Activated CD8-positive, alpha-beta memory T cell treated with anti-CD3 and anti-CD28 coated beads, Interleukin-2, amount 10 ng/mL, durations not matched to agents 7 days and 5 days (primary cell): ENCODE measurements around the gene KIF6. TPM values are rescaled to one million over a fixed set of nuclear protein-coding genes. Genes with fewer than 3 reads are reported as not detected.

Source experiments
- ATAC-seq: fragments of 150-1000 bp; cut with Tn5 transposase; one replicate; pipeline ENCODE4 v1.10.0; 2021; ENCODE audit warnings: moderate library complexity
- CTCF ChIA-PET: fragments of 350-600 bp; sonication (Branson Sonifier 250); formaldehyde crosslinking; loops from one replicate; lab custom pipeline; 2021; ENCODE audit warnings: antibody characterized with exemption; lab: Charles Lee
- DNase-seq: peaks from one replicate; pipeline ENCODE4 v3.0.0-alpha.2; 2020
- H3K27ac Mint-ChIP-seq: one replicate; pipeline ENCODE4 v1.8.0; 2021; ENCODE audit warnings: mild to moderate bottlenecking, mixed read lengths
- H3K27me3 Mint-ChIP-seq: one replicate; pipeline ENCODE4 v1.8.0; 2021; ENCODE audit warnings: mixed read lengths
- H3K36me3 Mint-ChIP-seq: one replicate; pipeline ENCODE4 v1.8.0; 2021; ENCODE audit warnings: mild to moderate bottlenecking, mixed read lengths
- H3K4me1 Mint-ChIP-seq: one replicate; pipeline ENCODE4 v1.8.0; 2021; ENCODE audit warnings: mixed read lengths
- H3K4me3 Mint-ChIP-seq: one replicate; pipeline ENCODE4 v1.8.0; 2021; ENCODE audit warnings: mild to moderate bottlenecking, moderate library complexity, mixed read lengths
- H3K9me3 Mint-ChIP-seq: one replicate; pipeline ENCODE4 v1.8.0; 2022; ENCODE audit warnings: low read depth, mixed read lengths
- total RNA-seq, 2 experiments: library from RNA; stranded (reverse); gene quantifications; one replicate each; pipeline ENCODE4 v1.2.3, GENCODE V29; 2021

Gene KIF6
- total RNA-seq, 2 experiments from 2014 or later, result not detected

GRCh38 chr6:39617520-39617919, 107.7 kb downstream of the KIF6 start:
- H3K27me3 Mint-ChIP-seq, result peaks cover 7% of the 10 kb centered on the region
- no peaks in the 10 kb centered on the region for H3K4me1 Mint-ChIP-seq
- CTCF ChIA-PET, result no interaction called here
- no peaks in the 10 kb centered on the region for H3K36me3 Mint-ChIP-seq
- ATAC-seq, result no peak
- no peaks in the 10 kb centered on the region for H3K9me3 Mint-ChIP-seq
- H3K4me3 Mint-ChIP-seq, result no peak overlapping the region
- no peak for DNase-seq
- H3K27ac Mint-ChIP-seq, result no peak overlapping the region

GRCh38 chr6:39617026-39617425, 108.2 kb downstream of the KIF6 start:
- Mint-ChIP-seq H3K4me1 (no peaks in the 10 kb centered on the region), H3K27ac (no peak overlapping the region), H3K36me3 (no peaks in the 10 kb centered on the region), H3K9me3 (no peaks in the 10 kb centered on the region), H3K4me3 (no peak overlapping the region), H3K27me3 (peaks cover 7% of the 10 kb centered on the region)
- CTCF ChIA-PET, result no interaction called here
- ATAC-seq (no peak), DNase-seq (no peak)

GRCh38 chr6:39615622-39616021, 109.6 kb downstream of the KIF6 start:
- H3K4me1 Mint-ChIP-seq, result no peaks in the 10 kb centered on the region
- DNase-seq (no peak), ATAC-seq (no peak)
- H3K4me3 Mint-ChIP-seq, result no peak overlapping the region
- no peak overlapping the region for H3K27ac Mint-ChIP-seq
- no peaks in the 10 kb centered on the region for H3K36me3 Mint-ChIP-seq
- CTCF ChIA-PET, result no interaction called here
- H3K9me3 Mint-ChIP-seq, result no peaks in the 10 kb centered on the region
- H3K27me3 Mint-ChIP-seq, result peaks cover 7% of the 10 kb centered on the region

GRCh38 chr6:39614393-39614950, 110.7 kb downstream of the KIF6 start:
- CTCF ChIA-PET, result no interaction called here
- no peaks in the 10 kb centered on the region for H3K4me1 Mint-ChIP-seq
- H3K4me3 Mint-ChIP-seq, result no peak overlapping the region
- H3K9me3 Mint-ChIP-seq, result no peaks in the 10 kb centered on the region
- H3K27me3 Mint-ChIP-seq, result peaks cover 7% of the 10 kb centered on the region
- DNase-seq (no peak), ATAC-seq (no peak)
- H3K27ac Mint-ChIP-seq, result no peak overlapping the region
- H3K36me3 Mint-ChIP-seq, result no peaks in the 10 kb centered on the region

GRCh38 chr6:39610221-39610620, 115.0 kb downstream of the KIF6 start:
- ATAC-seq (no peak), DNase-seq (no peak)
- peaks cover 12% of the 10 kb centered on the region for H3K27me3 Mint-ChIP-seq
- H3K4me3 Mint-ChIP-seq, result no peak overlapping the region
- no peaks in the 10 kb centered on the region for H3K36me3 Mint-ChIP-seq
- no peaks in the 10 kb centered on the region for H3K4me1 Mint-ChIP-seq
- H3K9me3 Mint-ChIP-seq, result no peaks in the 10 kb centered on the region
- no peak overlapping the region for H3K27ac Mint-ChIP-seq
- CTCF ChIA-PET, result no interaction called here

- no peaks in the 10 kb centered on the region for H3K4me1 Mint-ChIP-seq
- H3K4me3 Mint-ChIP-seq, result no peak overlapping the region
- DNase-seq (no peak), ATAC-seq (no peak)
- H3K27ac Mint-ChIP-seq, result no peak overlapping the region
- H3K27me3 Mint-ChIP-seq, result peaks cover 11% of the 10 kb centered on the region
- H3K9me3 Mint-ChIP-seq, result no peaks in the 10 kb centered on the region
- no peaks in the 10 kb centered on the region for H3K36me3 Mint-ChIP-seq
- CTCF ChIA-PET, result no interaction called here
These were observed 116.4 kb downstream of the KIF6 start for GRCh38 chr6:39608652-39609345.

- H3K27me3 Mint-ChIP-seq, result peaks cover 6% of the 10 kb centered on the region
- no peak overlapping the region for H3K27ac Mint-ChIP-seq
- CTCF ChIA-PET, result no interaction called here
- H3K4me3 Mint-ChIP-seq, result no peak overlapping the region
- no peaks in the 10 kb centered on the region for H3K36me3 Mint-ChIP-seq
- no peaks in the 10 kb centered on the region for H3K9me3 Mint-ChIP-seq
- no peak for ATAC-seq
- no peak for DNase-seq
- no peaks in the 10 kb centered on the region for H3K4me1 Mint-ChIP-seq
These were observed 122.3 kb downstream of the KIF6 start for GRCh38 chr6:39602601-39603519.

GRCh38 chr6:39599973-39600372, 125.2 kb downstream of the KIF6 start:
- ATAC-seq, result no peak
- H3K27me3 Mint-ChIP-seq, result no peaks in the 10 kb centered on the region
- H3K4me1 Mint-ChIP-seq, result no peaks in the 10 kb centered on the region
- no peak for DNase-seq
- no peak overlapping the region for H3K4me3 Mint-ChIP-seq
- H3K27ac Mint-ChIP-seq, result no peak overlapping the region
- H3K36me3 Mint-ChIP-seq, result no peaks in the 10 kb centered on the region
- CTCF ChIA-PET, result no interaction called here
- H3K9me3 Mint-ChIP-seq, result no peaks in the 10 kb centered on the region

GRCh38 chr6:39599341-39599740, 125.9 kb downstream of the KIF6 start:
- CTCF ChIA-PET, result no interaction called here
- ATAC-seq (no peak), DNase-seq (no peak)
- no peak overlapping the region for H3K27ac Mint-ChIP-seq
- H3K36me3 Mint-ChIP-seq, result no peaks in the 10 kb centered on the region
- H3K9me3 Mint-ChIP-seq, result no peaks in the 10 kb centered on the region
- H3K27me3 Mint-ChIP-seq, result no peaks in the 10 kb centered on the region
- H3K4me3 Mint-ChIP-seq, result no peak overlapping the region
- no peaks in the 10 kb centered on the region for H3K4me1 Mint-ChIP-seq

- Mint-ChIP-seq H3K36me3 (no peaks in the 10 kb centered on the region), H3K4me3 (no peak overlapping the region), H3K27ac (no peak overlapping the region), H3K9me3 (no peaks in the 10 kb centered on the region), H3K27me3 (no peaks in the 10 kb centered on the region), H3K4me1 (no peaks in the 10 kb centered on the region)
- DNase-seq (no peak), ATAC-seq (no peak)
- CTCF ChIA-PET, result no interaction called here
These were observed 130.9 kb downstream of the KIF6 start for GRCh38 chr6:39594285-39594684.

- Mint-ChIP-seq H3K27me3 (no peaks in the 10 kb centered on the region), H3K4me1 (no peaks in the 10 kb centered on the region), H3K9me3 (no peaks in the 10 kb centered on the region), H3K36me3 (no peaks in the 10 kb centered on the region), H3K4me3 (no peak overlapping the region), H3K27ac (no peak overlapping the region)
- no peak for ATAC-seq
- CTCF ChIA-PET, result no interaction called here
- no peak for DNase-seq
These were observed 131.6 kb downstream of the KIF6 start for GRCh38 chr6:39593646-39594045.

- ATAC-seq (no peak), DNase-seq (no peak)
- Mint-ChIP-seq H3K4me3 (no peak overlapping the region), H3K4me1 (no peaks in the 10 kb centered on the region), H3K36me3 (no peaks in the 10 kb centered on the region), H3K27me3 (no peaks in the 10 kb centered on the region), H3K9me3 (no peaks in the 10 kb centered on the region), H3K27ac (no peak overlapping the region)
- CTCF ChIA-PET, result no interaction called here
These were observed 134.3 kb downstream of the KIF6 start for GRCh38 chr6:39590871-39591393.

GRCh38 chr6:39587080-39587479, 138.1 kb downstream of the KIF6 start:
- no peaks in the 10 kb centered on the region for H3K36me3 Mint-ChIP-seq
- H3K27me3 Mint-ChIP-seq, result no peaks in the 10 kb centered on the region
- CTCF ChIA-PET, result no interaction called here
- no peak overlapping the region for H3K27ac Mint-ChIP-seq
- H3K4me1 Mint-ChIP-seq, result no peaks in the 10 kb centered on the region
- ATAC-seq (no peak), DNase-seq (no peak)
- no peak overlapping the region for H3K4me3 Mint-ChIP-seq
- no peaks in the 10 kb centered on the region for H3K9me3 Mint-ChIP-seq
